ENCODE data around the gene GPBP1L1.
"Not testable (repeated sequence)": the region's sequence is repeated elsewhere in the genome, so short reads cannot be mapped to it uniquely, and the experiment has no call there.

Gene GPBP1L1

GRCh38 chr1:45679123-45679522, 7.2 kb downstream of the GPBP1L1 start:
- DNase-seq (ENCODE audit: low read depth), result no peak

- DNase-seq (ENCODE audit: low read depth), result no peak
These were observed 7.8 kb downstream of the GPBP1L1 start for GRCh38 chr1:45678489-45678888.

- no peak for DNase-seq (ENCODE audit: low read depth)
These were observed 8.5 kb downstream of the GPBP1L1 start for GRCh38 chr1:45677751-45678245.

- DNase-seq (ENCODE audit: low read depth), result not testable (repeated sequence)
These were observed 9.8 kb downstream of the GPBP1L1 start for GRCh38 chr1:45676553-45676952.

GRCh38 chr1:45674478-45674877, 11.9 kb downstream of the GPBP1L1 start:
- no peak for DNase-seq (ENCODE audit: low read depth)

- no peak for DNase-seq (ENCODE audit: low read depth)
These were observed 12.4 kb downstream of the GPBP1L1 start for GRCh38 chr1:45673956-45674355.

GRCh38 chr1:45669859-45670655, 16.3 kb downstream of the GPBP1L1 start:
- no peak for DNase-seq (ENCODE audit: low read depth)

- no peak for DNase-seq (ENCODE audit: low read depth)
These were observed 17.0 kb downstream of the GPBP1L1 start for GRCh38 chr1:45669379-45669778.

- DNase-seq (ENCODE audit: low read depth), result no peak
These were observed 17.8 kb downstream of the GPBP1L1 start for GRCh38 chr1:45668526-45668925.

- no peak for DNase-seq (ENCODE audit: low read depth)
These were observed 18.8 kb downstream of the GPBP1L1 start for GRCh38 chr1:45667321-45668111.

- DNase-seq (ENCODE audit: low read depth), result no peak
These were observed 19.5 kb downstream of the GPBP1L1 start for GRCh38 chr1:45666836-45667235.

GRCh38 chr1:45660336-45660735, 26.0 kb downstream of the GPBP1L1 start:
- no peak for DNase-seq (ENCODE audit: low read depth)

- DNase-seq (ENCODE audit: low read depth), result no peak
These were observed 27.1 kb downstream of the GPBP1L1 start for GRCh38 chr1:45659222-45659621.

GRCh38 chr1:45658171-45658570, 28.2 kb downstream of the GPBP1L1 start:
- no peak for DNase-seq (ENCODE audit: low read depth)

- DNase-seq (ENCODE audit: low read depth), result no peak
These were observed 29.6 kb downstream of the GPBP1L1 start for GRCh38 chr1:45656573-45657226.

GRCh38 chr1:45654540-45655280, 31.6 kb downstream of the GPBP1L1 start:
- DNase-seq (ENCODE audit: low read depth), result no peak

GRCh38 chr1:45647248-45648021, 38.9 kb downstream of the GPBP1L1 start:
- no peak for DNase-seq (ENCODE audit: low read depth)

- DNase-seq (ENCODE audit: low read depth), result no peak
These were observed 41.7 kb downstream of the GPBP1L1 start for GRCh38 chr1:45644661-45645060.

- no peak for DNase-seq (ENCODE audit: low read depth)
These were observed 42.4 kb downstream of the GPBP1L1 start for GRCh38 chr1:45643978-45644377.

GRCh38 chr1:45643321-45643720, 43.0 kb downstream of the GPBP1L1 start:
- DNase-seq (ENCODE audit: low read depth), result no peak

- no peak for DNase-seq (ENCODE audit: low read depth)
These were observed 46.0 kb downstream of the GPBP1L1 start for GRCh38 chr1:45640293-45640692.

Measured in stimulated activated CD8-positive, alpha-beta memory T cell treated with anti-CD3 and anti-CD28 coated beads, Interleukin-7, amount 100 ng/mL, for 24 hours (primary cell).